Esophagus muscularis mucosa (tissue), 4 donors: ENCODE results near the gene MACROD2. TPM values are rescaled to one million over a fixed set of nuclear protein-coding genes. Genes with fewer than 3 reads are reported as not detected.

Source experiments
- DNase-seq: peaks from one replicate; pipeline ENCODE4 v3.0.0-alpha.2; 2017; ENCODE audit errors: extremely low spot score
- H3K27ac ChIP-seq, 4 donors: fragments of 200-600 bp; sonication (generic); replicated peaks in 1 of 4; 1 replicate in 3 of 4; 2 replicates in 1 of 4; pipeline ENCODE4 v1.5.1; 2016 to 2019; ENCODE audit warnings: mild to moderate bottlenecking in 1 of 4
- H3K27me3 ChIP-seq, 4 donors: fragments of 200-600 bp; sonication (generic); one replicate each; pipeline versions ENCODE4 v1.5.1 to v1.6.0; 2016 to 2019
- H3K36me3 ChIP-seq, 4 donors: fragments of 200-600 bp; sonication (generic); one replicate each; pipeline ENCODE4 v1.5.1; 2016 to 2019
- H3K4me1 ChIP-seq, 4 donors: fragments of 200-600 bp; sonication (generic); one replicate each; pipeline ENCODE4 v1.5.1; 2016 to 2019
- H3K4me3 ChIP-seq, 4 donors: fragments of 200-600 bp; sonication (generic); 1 replicate in 2 of 4; 2 replicates in 2 of 4; pipeline ENCODE4 v1.5.1; 2016 to 2019; ENCODE audit warnings: mild to moderate bottlenecking in 4 of 4, moderate library complexity in 1 of 4
- H3K9me3 ChIP-seq, 4 donors: fragments of 200-600 bp; sonication (generic); 1 replicate in 3 of 4; 2 replicates in 1 of 4; pipeline ENCODE4 v1.5.1; 2016 to 2019
- CTCF ChIP-seq, 3 experiments: fragments of 200-600 bp in 2 of 3; fragments of 450-650 bp in 1 of 3; sonication (generic) in 2 of 3; IDR thresholded peaks; one replicate each; pipeline ENCODE4 v1.5.1; 2017 to 2019; ENCODE audit warnings: antibody characterized with exemption in 3 of 3, mild to moderate bottlenecking in 2 of 3, moderate library complexity in 1 of 3
- EP300 ChIP-seq: sonication (generic); formaldehyde crosslinking; IDR thresholded peaks from one replicate; pipeline ENCODE4 v1.6.1; 2017; ENCODE audit warnings: antibody characterized with exemption
- POLR2A ChIP-seq: fragments of 450-650 bp; IDR thresholded peaks from one replicate; pipeline ENCODE4 v1.6.1; 2017; ENCODE audit warnings: antibody characterized with exemption, moderate library complexity, mild to moderate bottlenecking, low read depth
- POLR2AphosphoS5 ChIP-seq, 2 donors: sonication (generic); formaldehyde crosslinking; IDR thresholded peaks; one replicate each; pipeline ENCODE4 v1.6.1; 2017; ENCODE audit warnings: antibody characterized with exemption in 2 of 2
- WGBS: methylation state at CpG from one replicate; pipeline ENCODE4 v1.1.5; 2018; 5-methylcytosine and 5-hydroxymethylcytosine counted together
- intact Hi-C: fragments of 100-400 bp; cut with DNase I; formaldehyde crosslinking; loops from one replicate; pipeline ENCODE4 v1.15.1; 2023
- total RNA-seq, 4 donors: library from RNA; depleted of rRNA; stranded (reverse); fragments of >200 nt; gene quantifications; one replicate each; pipeline versions ENCODE4 v1.1.0 to v1.2.1, GENCODE V29; 2016

The MACROD2 gene
- total RNA-seq, 4 donors from 2014 or later: 1.4 to 3.6 (median 2.6) TPM

DNA sequence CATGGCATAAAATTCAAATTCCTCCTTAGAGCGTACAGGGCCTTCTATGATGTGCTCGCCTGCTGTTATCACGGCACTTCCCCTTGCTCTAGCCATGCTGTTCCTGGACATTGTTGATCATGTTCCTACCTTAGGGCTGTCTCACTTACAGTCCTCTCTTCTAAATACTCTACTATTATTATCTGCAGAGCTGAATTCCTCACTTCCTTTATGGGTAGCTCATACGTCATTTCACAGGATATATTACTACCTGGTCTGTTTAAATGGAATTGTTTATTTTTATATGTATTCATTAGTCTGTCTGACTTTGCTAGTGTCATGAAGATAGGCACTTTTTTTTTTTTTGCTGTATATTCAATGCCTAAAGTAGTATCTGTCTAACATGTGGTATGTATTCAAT is 436.8 kb downstream of the MACROD2 start:
- 69% methylated on average over 4 of the region's 4 CpGs for WGBS
- no peak overlapping the region for H3K4me3 ChIP-seq
- no peak for DNase-seq
- no peaks in the 10 kb centered on the region for H3K36me3 ChIP-seq
- intact Hi-C loops: no loop called here
- no peaks in the 10 kb centered on the region for H3K27me3 ChIP-seq
- TF ChIP-seq POLR2A (no peak), CTCF (IDR thresholded peaks at IDR 0.05) (no peak), EP300 (no peak), POLR2AphosphoS5 (IDR thresholded peaks at IDR 0.05) (no peak)
- H3K4me1 ChIP-seq: no peaks in the 10 kb centered on the region
- no peak overlapping the region for H3K27ac ChIP-seq
- H3K9me3 ChIP-seq: no peaks in the 10 kb centered on the region

GRCh38 chr20:14432597-14432996 is 437.3 kb downstream of the MACROD2 start:
- Histone ChIP-seq H3K9me3 (no peaks in the 10 kb centered on the region), H3K36me3 (no peaks in the 10 kb centered on the region), H3K4me1 (no peaks in the 10 kb centered on the region), H3K4me3 (no peak overlapping the region), H3K27ac (no peak overlapping the region), H3K27me3 (no peaks in the 10 kb centered on the region)
- TF ChIP-seq EP300 (no peak), POLR2AphosphoS5 (IDR thresholded peaks at IDR 0.05) (no peak)
- DNase-seq: no peak
- intact Hi-C loops: no loop called here

GRCh38 chr20:14434384-14435136 is 439.2 kb downstream of the MACROD2 start:
- Histone ChIP-seq H3K9me3 (peaks cover 0 to 7% (median 0%) of the 10 kb centered on the region in 4 donors), H3K4me1 (no peaks in the 10 kb centered on the region), H3K36me3 (no peaks in the 10 kb centered on the region), H3K27ac (no peak overlapping the region), H3K4me3 (no peak overlapping the region), H3K27me3 (no peaks in the 10 kb centered on the region)
- intact Hi-C loops: no loop called here
- DNase-seq: no peak
- 35% methylated on average over 1 of the region's 1 CpG for WGBS
- TF ChIP-seq CTCF (IDR thresholded peaks at IDR 0.05) (no peak), EP300 (no peak), POLR2AphosphoS5 (IDR thresholded peaks at IDR 0.05) (no peak), POLR2A (no peak)

GRCh38 chr20:14441201-14441600 is 445.9 kb downstream of the MACROD2 start:
- H3K4me3 ChIP-seq: no peak overlapping the region
- intact Hi-C loops: no loop called here
- no peak for DNase-seq

GRCh38 chr20:14444106-14444505 is 448.8 kb downstream of the MACROD2 start:
- no peaks in the 10 kb centered on the region for H3K27me3 ChIP-seq
- intact Hi-C loops: no loop called here

More at GRCh38 chr20:14441201-14441600, 445.9 kb downstream of the MACROD2 start:
- no peaks in the 10 kb centered on the region for H3K4me1 ChIP-seq
- no peak overlapping the region for H3K27ac ChIP-seq
- H3K27me3 ChIP-seq: no peaks in the 10 kb centered on the region
- no peaks in the 10 kb centered on the region for H3K36me3 ChIP-seq
- H3K9me3 ChIP-seq: peaks cover 0 to 7% (median 0%) of the 10 kb centered on the region in 4 donors
- 85% methylated on average over 4 of the region's 4 CpGs for WGBS
- TF ChIP-seq EP300 (no peak), POLR2A (no peak), POLR2AphosphoS5 (IDR thresholded peaks at IDR 0.05) (no peak), CTCF (IDR thresholded peaks at IDR 0.05) (no peak)

More at GRCh38 chr20:14444106-14444505, 448.8 kb downstream of the MACROD2 start:
- 79% methylated on average over 3 of the region's 3 CpGs for WGBS
- DNase-seq: no peak
- Histone ChIP-seq H3K27ac (no peak overlapping the region), H3K4me3 (no peak overlapping the region), H3K9me3 (no peaks in the 10 kb centered on the region), H3K4me1 (no peaks in the 10 kb centered on the region), H3K36me3 (no peaks in the 10 kb centered on the region)
- TF ChIP-seq POLR2A (no peak), CTCF (IDR thresholded peaks at IDR 0.05) (no peak), POLR2AphosphoS5 (IDR thresholded peaks at IDR 0.05) (no peak), EP300 (no peak)
